ENCODE results near the gene CAPN8. TPM values are rescaled to one million over a fixed set of nuclear protein-coding genes. Genes with fewer than 3 reads are reported as not detected.

The CAPN8 gene
- polyA plus RNA-seq, 4 donors: 1.3 to 1.7 (median 1.5) TPM

DNA sequence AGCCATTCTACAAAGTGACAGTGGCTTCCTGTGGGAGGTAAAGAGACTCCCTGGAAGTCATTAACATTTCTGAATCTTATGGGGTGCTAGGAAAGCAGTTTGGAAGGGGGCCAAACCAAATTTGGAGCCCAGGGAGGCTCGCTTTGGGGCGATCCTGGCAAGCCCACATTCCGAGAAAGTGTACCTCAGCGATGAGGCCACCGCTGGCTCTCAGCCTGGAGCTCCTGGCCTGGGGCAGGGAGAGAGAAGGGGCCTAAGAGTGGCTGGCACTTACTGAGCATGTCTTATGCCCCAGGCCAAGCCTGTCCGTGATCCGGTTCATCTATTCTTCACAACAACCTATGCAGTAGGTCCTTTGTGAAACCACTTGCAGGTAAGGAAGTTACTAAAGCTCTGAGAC is 173.5 kb downstream of the CAPN8 start:
- no peak for DNase-seq (ENCODE audit: low read depth in 4 of 4, low spot score in 3 of 4)

Other genes starting within 250 kb of the CAPN8 start
- gene CAPN2, start 46.8 kb upstream of the CAPN8 start, polyA plus RNA-seq (ENCODE audit: insufficient read length in 4 of 4): 100 to 1,000 TPM; 176 to 204 (median 187) TPM
- 10 to 100 TPM; 43.5 to 56.3 (median 52.3) TPM for gene TP53BP2, start 180.2 kb upstream of the CAPN8 start, polyA plus RNA-seq (ENCODE audit: insufficient read length in 4 of 4)

All from right renal pelvis (tissue), 4 donors.